H9 (cell line): ENCODE results near the gene ABHD15. TPM values are rescaled to one million over a fixed set of nuclear protein-coding genes. Genes with fewer than 3 reads are reported as not detected.

Experiments
- DNase-seq: peaks from one replicate; pipeline ENCODE4 v3.0.0-alpha.2; 2017
- H2AFZ ChIP-seq: one replicate; pipeline ENCODE4 v1.6.1; 2013; ENCODE audit warnings: mild to moderate bottlenecking, low read length, control low read depth, moderate library complexity
- H2AK5ac ChIP-seq: 2 replicates; pipeline ENCODE4 v1.6.1; 2013; ENCODE audit warnings: low read length, control low read depth, mixed read lengths; ENCODE audit not compliant: insufficient read length
- H2BK120ac ChIP-seq: one replicate; pipeline ENCODE4 v1.6.1; 2013; ENCODE audit warnings: low read depth, mild to moderate bottlenecking, low read length, control low read depth, inconsistent platforms; ENCODE audit not compliant: poor library complexity, severe bottlenecking
- H2BK12ac ChIP-seq: 2 replicates; pipeline ENCODE4 v1.6.1; 2013; ENCODE audit warnings: low read length, control low read depth, mixed read lengths, low read depth; ENCODE audit not compliant: insufficient read length
- H2BK15ac ChIP-seq: 2 replicates; pipeline ENCODE4 v1.6.1; 2013; ENCODE audit warnings: low read depth, low read length, control low read depth
- H2BK20ac ChIP-seq: one replicate; pipeline ENCODE4 v1.6.1; 2013; ENCODE audit warnings: low read depth, mild to moderate bottlenecking, low read length, control low read depth, inconsistent platforms; ENCODE audit not compliant: poor library complexity, severe bottlenecking
- H2BK5ac ChIP-seq: 2 replicates; pipeline ENCODE4 v1.6.1; 2013; ENCODE audit warnings: low read length, control low read depth, mixed read lengths; ENCODE audit not compliant: insufficient read length
- H3K14ac ChIP-seq: 2 replicates; pipeline ENCODE4 v1.6.1; 2013; ENCODE audit warnings: low read length, control low read depth; ENCODE audit not compliant: insufficient read depth
- H3K18ac ChIP-seq: 2 replicates; pipeline ENCODE4 v1.6.1; 2013; ENCODE audit warnings: low read depth, mild to moderate bottlenecking, mixed read lengths, low read length, control low read depth; ENCODE audit not compliant: insufficient read length
- H3K23ac ChIP-seq: 2 replicates; pipeline ENCODE4 v1.6.1; 2013; ENCODE audit warnings: low read length, control low read depth, mixed read lengths, low read depth; ENCODE audit not compliant: insufficient read length
- H3K23me2 ChIP-seq: 2 replicates; pipeline ENCODE4 v1.6.1; 2013; ENCODE audit warnings: low read depth, mild to moderate bottlenecking, mixed read lengths, low read length, control low read depth; ENCODE audit not compliant: insufficient read length, poor library complexity, severe bottlenecking
- H3K27ac ChIP-seq: 2 replicates; pipeline ENCODE4 v1.5.1; 2013; ENCODE audit warnings: low read length, control low read depth, mixed read lengths, low read depth; ENCODE audit not compliant: insufficient read length
- H3K27me3 ChIP-seq: 2 replicates; pipeline ENCODE4 v1.6.1; 2013; ENCODE audit warnings: low read length, control low read depth, inconsistent platforms; ENCODE audit not compliant: insufficient read depth
- H3K4ac ChIP-seq: 2 replicates; pipeline ENCODE4 v1.6.1; 2013; ENCODE audit warnings: low read depth, mild to moderate bottlenecking, control low read depth, inconsistent platforms, low read length, moderate library complexity
- H3K4me1 ChIP-seq: 2 replicates; pipeline ENCODE4 v1.6.1; 2013; ENCODE audit warnings: low read length, control low read depth, inconsistent platforms; ENCODE audit not compliant: insufficient read depth
- H3K4me2 ChIP-seq: 2 replicates; pipeline ENCODE4 v1.6.1; 2013; ENCODE audit warnings: low read length, control low read depth, mixed read lengths; ENCODE audit not compliant: insufficient read length, insufficient read depth
- H3K56ac ChIP-seq: 2 replicates; pipeline ENCODE4 v1.6.1; 2013; ENCODE audit warnings: low read depth, mild to moderate bottlenecking, mixed read lengths, low read length, control low read depth; ENCODE audit not compliant: insufficient read length
- H3K79me1 ChIP-seq: 2 replicates; pipeline ENCODE4 v1.6.1; 2013; ENCODE audit warnings: low read depth, mild to moderate bottlenecking, moderate library complexity, low read length, control low read depth, inconsistent platforms; ENCODE audit not compliant: insufficient read depth, poor library complexity, severe bottlenecking
- H3K79me2 ChIP-seq: 2 replicates; pipeline ENCODE4 v1.6.1; 2013; ENCODE audit warnings: low read length, control low read depth, inconsistent platforms; ENCODE audit not compliant: insufficient read depth
- H3K9ac ChIP-seq: 2 replicates; pipeline ENCODE4 v1.6.1; 2013; ENCODE audit warnings: low read length, control low read depth, mixed read lengths; ENCODE audit not compliant: insufficient read length; ENCODE audit errors: extremely low read depth
- H3K9me3 ChIP-seq: one replicate; pipeline ENCODE4 v1.6.1; 2013; ENCODE audit warnings: low read depth, low read length, inconsistent platforms; ENCODE audit not compliant: control insufficient read depth
- H3T11ph ChIP-seq: one replicate; pipeline ENCODE4 v1.6.1; 2013; ENCODE audit warnings: mild to moderate bottlenecking, low read length, control low read depth, inconsistent platforms
- H4K20me1 ChIP-seq: one replicate; pipeline ENCODE4 v1.6.1; 2013; ENCODE audit not compliant: control insufficient read depth, insufficient read length, insufficient read depth
- H4K5ac ChIP-seq: 2 replicates; pipeline ENCODE4 v1.6.1; 2013; ENCODE audit warnings: low read depth, mild to moderate bottlenecking, mixed read lengths, low read length, control low read depth; ENCODE audit not compliant: insufficient read length
- H4K8ac ChIP-seq: replicated peaks from 2 replicates; pipeline ENCODE4 v1.6.1; 2013; ENCODE audit warnings: low read length, control low read depth, mixed read lengths, low read depth; ENCODE audit not compliant: insufficient read length
- H4K91ac ChIP-seq: 2 replicates; pipeline ENCODE4 v1.6.1; 2013; ENCODE audit warnings: low read depth, mild to moderate bottlenecking, moderate library complexity, mixed read lengths, low read length, control low read depth; ENCODE audit not compliant: insufficient read length
- H3K27ac Mint-ChIP-seq, 3 experiments: 2 replicates in 2 of 3; 3 replicates in 1 of 3; pipeline ENCODE4 v1.8.0; 2020 to 2021; ENCODE audit warnings: mixed read lengths in 3 of 3, mild to moderate bottlenecking in 1 of 3, moderate library complexity in 1 of 3
- H3K27me3 Mint-ChIP-seq: 2 replicates; pipeline ENCODE4 v1.8.0; 2021; ENCODE audit warnings: low read depth, mild to moderate bottlenecking, moderate library complexity, mixed read lengths
- H3K36me3 Mint-ChIP-seq, 3 experiments: 2 replicates in 2 of 3; 3 replicates in 1 of 3; pipeline ENCODE4 v1.8.0; 2020 to 2021; ENCODE audit warnings: low read depth in 3 of 3, mixed read lengths in 3 of 3; ENCODE audit not compliant: insufficient read depth in 1 of 3
- H3K4me1 Mint-ChIP-seq, 2 experiments: 2 replicates each; pipeline ENCODE4 v1.8.0; 2020; ENCODE audit warnings: mixed read lengths in 2 of 2
- H3K4me3 Mint-ChIP-seq, 2 experiments: 2 replicates in 1 of 2; 3 replicates in 1 of 2; pipeline ENCODE4 v1.8.0; 2020 to 2021; ENCODE audit warnings: mild to moderate bottlenecking in 2 of 2, mixed read lengths in 2 of 2, moderate library complexity in 1 of 2
- H3K9me3 Mint-ChIP-seq, 2 experiments: 2 replicates in 1 of 2; 3 replicates in 1 of 2; pipeline ENCODE4 v1.8.0; 2020; ENCODE audit warnings: mild to moderate bottlenecking in 2 of 2, mixed read lengths in 2 of 2, moderate library complexity in 1 of 2
- WGBS: extraction: QIAGEN DNeasy Blood & Tissue Kit; methylation state at CpG from one replicate; pipeline ENCODE4 v1.1.7; 2013; ENCODE audit warnings: missing lambda C conversion rate, low lambda C conversion rate, mixed read lengths; ENCODE audit not compliant: insufficient read length; ENCODE audit errors: extremely low coverage; 5-methylcytosine and 5-hydroxymethylcytosine counted together
- total RNA-seq: library from RNA; stranded (reverse); gene quantifications from 2 replicates; pipeline ENCODE4 v1.2.1, GENCODE V29; 2021
- TF ChIP-seq, protein P1 (sequence below): fragments of 200-600 bp; sonication (generic); conservative IDR thresholded peaks from 3 replicates; pipeline ENCODE4 v1.8.0; 2021; ENCODE audit warnings: antibody characterized with exemption, mild to moderate bottlenecking

Gene ABHD15
- total RNA-seq, 1 experiment from 2014 or later, result 2.5 TPM

DNA sequence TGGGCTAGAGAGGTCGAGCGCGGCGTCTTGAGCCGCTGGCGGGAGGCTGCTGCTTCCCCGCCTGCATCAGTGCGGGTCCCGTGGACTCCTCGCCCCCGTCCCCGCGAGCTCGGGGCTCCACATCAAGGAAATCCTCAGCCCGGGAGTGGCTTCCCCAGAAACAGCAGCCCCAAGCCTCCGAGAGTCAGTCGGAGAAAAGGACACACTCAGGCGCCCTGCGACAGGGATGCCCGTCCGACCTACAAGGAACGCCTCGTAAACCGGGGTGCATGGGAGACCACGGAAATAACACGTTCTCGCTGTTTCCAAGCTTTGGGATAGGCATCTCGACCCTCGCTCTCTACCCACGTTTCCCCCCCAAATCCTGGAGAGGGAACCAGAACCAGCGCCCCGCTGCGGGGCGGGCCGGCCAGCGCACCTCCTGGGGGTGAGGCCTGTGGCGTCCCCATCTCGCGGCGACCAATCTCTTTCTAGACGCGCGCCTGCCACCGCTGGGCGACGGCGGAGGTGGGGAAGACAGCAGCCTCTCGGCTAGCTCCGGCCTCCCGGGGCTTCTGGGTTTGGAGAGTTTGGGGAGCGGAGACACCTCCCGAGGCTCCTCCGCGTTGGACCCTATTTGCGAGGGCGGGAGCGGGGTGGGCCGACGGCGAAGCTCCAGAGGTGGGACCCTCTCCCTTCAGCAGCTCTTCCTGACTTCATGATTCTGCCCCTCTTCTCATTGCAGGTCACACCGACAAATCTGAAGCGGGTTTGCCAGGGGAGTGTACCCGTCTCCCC lies 905 bp upstream of the ABHD15 start:
- H2AFZ ChIP-seq, result no peak overlapping the region
- no peak overlapping the region for H4K8ac ChIP-seq
- H3K4ac ChIP-seq, result no peak overlapping the region
- H2BK12ac ChIP-seq, result no peak overlapping the region
- peaks cover 13 to 16% of the 10 kb centered on the region in 2 experiments for H3K4me1 Mint-ChIP-seq
- no peak overlapping the region for H3K56ac ChIP-seq
- no peak overlapping the region for H3K14ac ChIP-seq
- H4K5ac ChIP-seq, result no peak overlapping the region
- no peak overlapping the region for H3K18ac ChIP-seq
- peaks cover 23% of the 10 kb centered on the region for H3K23me2 ChIP-seq
- H3K27ac ChIP-seq, result no peak overlapping the region
- H3K4me1 ChIP-seq, result no peaks in the 10 kb centered on the region
- H2BK15ac ChIP-seq, result no peak overlapping the region
- no peak overlapping the region for H2AK5ac ChIP-seq
- H4K91ac ChIP-seq, result no peak overlapping the region
- no peaks in the 10 kb centered on the region for H3K79me2 ChIP-seq
- peaks cover 8% of the 10 kb centered on the region; the same call in 1 of the 2 replicates for H3K27me3 ChIP-seq
- peak overlapping the region; percentile 64 for H3K4me2 ChIP-seq
- no CpG with 5 or more reads among the region's 63 CpGs for WGBS
- H2BK120ac ChIP-seq, result no peak overlapping the region
- peak overlapping the region; percentile 81 to 90 for H3K4me3 Mint-ChIP-seq
- no peaks in the 10 kb centered on the region; a peak in 1 of 5 replicates for H3K9me3 Mint-ChIP-seq
- no peak overlapping the region for H2BK5ac ChIP-seq
- H3K9me3 ChIP-seq, result no peaks in the 10 kb centered on the region
- H2BK20ac ChIP-seq, result no peak overlapping the region
- no peak overlapping the region for H3T11ph ChIP-seq
- H3K27me3 Mint-ChIP-seq, result peaks cover 51% of the 10 kb centered on the region
- H3K36me3 Mint-ChIP-seq, result peaks cover 0 to 7% (median 5%) of the 10 kb centered on the region in 3 experiments; a peak in 5 of 7 replicates
- peak overlapping the region in 2 of 3 experiments; percentile 47 to 88; a peak in 3 of 7 replicates for H3K27ac Mint-ChIP-seq
- no peaks in the 10 kb centered on the region for H4K20me1 ChIP-seq
- H3K9ac ChIP-seq, result peak overlapping the region; percentile 27
- DNase-seq, result peak; percentile 83
- TF ChIP-seq, protein P1, sequence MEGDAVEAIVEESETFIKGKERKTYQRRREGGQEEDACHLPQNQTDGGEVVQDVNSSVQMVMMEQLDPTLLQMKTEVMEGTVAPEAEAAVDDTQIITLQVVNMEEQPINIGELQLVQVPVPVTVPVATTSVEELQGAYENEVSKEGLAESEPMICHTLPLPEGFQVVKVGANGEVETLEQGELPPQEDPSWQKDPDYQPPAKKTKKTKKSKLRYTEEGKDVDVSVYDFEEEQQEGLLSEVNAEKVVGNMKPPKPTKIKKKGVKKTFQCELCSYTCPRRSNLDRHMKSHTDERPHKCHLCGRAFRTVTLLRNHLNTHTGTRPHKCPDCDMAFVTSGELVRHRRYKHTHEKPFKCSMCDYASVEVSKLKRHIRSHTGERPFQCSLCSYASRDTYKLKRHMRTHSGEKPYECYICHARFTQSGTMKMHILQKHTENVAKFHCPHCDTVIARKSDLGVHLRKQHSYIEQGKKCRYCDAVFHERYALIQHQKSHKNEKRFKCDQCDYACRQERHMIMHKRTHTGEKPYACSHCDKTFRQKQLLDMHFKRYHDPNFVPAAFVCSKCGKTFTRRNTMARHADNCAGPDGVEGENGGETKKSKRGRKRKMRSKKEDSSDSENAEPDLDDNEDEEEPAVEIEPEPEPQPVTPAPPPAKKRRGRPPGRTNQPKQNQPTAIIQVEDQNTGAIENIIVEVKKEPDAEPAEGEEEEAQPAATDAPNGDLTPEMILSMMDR, result peak; percentile 25; the same call in 1 of the 3 replicates
- H3K79me1 ChIP-seq, result no peaks in the 10 kb centered on the region
- H3K23ac ChIP-seq, result no peak overlapping the region
